Measurements from ENCODE around the gene PRG3. TPM values are rescaled to one million over a fixed set of nuclear protein-coding genes. Genes with fewer than 3 reads are reported as not detected.

Gene PRG3
- total RNA-seq, 4 donors from 2014 or later, result not detected

DNA sequence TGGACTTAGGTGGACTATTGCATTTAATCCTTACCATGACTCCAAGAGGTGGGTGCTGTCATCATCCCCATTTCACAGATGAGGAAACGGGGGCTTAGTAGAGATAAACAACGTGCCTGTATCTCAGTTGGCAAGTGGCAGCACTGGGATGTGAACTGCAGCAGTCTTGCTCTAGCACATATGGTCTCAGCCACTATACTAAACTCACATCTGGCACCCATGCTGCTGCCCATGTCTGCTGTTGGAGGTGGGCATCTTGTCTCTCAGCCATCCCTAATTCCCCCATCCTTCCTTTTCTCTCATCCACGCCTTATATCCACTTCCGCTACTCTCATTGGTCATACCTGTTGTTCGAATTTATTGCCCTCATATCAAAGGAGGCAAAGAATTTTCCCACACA lies 3.8 kb downstream of the PRG3 start:
- H3K4me1 ChIP-seq, result no peaks in the 10 kb centered on the region
- H3K4me3 ChIP-seq, result no peak overlapping the region
- no peak for TF ChIP-seq POLR2A (IDR thresholded peaks at IDR 0.05)
- TF ChIP-seq, protein P1, sequence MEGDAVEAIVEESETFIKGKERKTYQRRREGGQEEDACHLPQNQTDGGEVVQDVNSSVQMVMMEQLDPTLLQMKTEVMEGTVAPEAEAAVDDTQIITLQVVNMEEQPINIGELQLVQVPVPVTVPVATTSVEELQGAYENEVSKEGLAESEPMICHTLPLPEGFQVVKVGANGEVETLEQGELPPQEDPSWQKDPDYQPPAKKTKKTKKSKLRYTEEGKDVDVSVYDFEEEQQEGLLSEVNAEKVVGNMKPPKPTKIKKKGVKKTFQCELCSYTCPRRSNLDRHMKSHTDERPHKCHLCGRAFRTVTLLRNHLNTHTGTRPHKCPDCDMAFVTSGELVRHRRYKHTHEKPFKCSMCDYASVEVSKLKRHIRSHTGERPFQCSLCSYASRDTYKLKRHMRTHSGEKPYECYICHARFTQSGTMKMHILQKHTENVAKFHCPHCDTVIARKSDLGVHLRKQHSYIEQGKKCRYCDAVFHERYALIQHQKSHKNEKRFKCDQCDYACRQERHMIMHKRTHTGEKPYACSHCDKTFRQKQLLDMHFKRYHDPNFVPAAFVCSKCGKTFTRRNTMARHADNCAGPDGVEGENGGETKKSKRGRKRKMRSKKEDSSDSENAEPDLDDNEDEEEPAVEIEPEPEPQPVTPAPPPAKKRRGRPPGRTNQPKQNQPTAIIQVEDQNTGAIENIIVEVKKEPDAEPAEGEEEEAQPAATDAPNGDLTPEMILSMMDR (IDR thresholded peaks at IDR 0.05), result no peak
- DNase-seq, result no peak
- H3K9me3 ChIP-seq, result no peaks in the 10 kb centered on the region
- no peaks in the 10 kb centered on the region for H3K36me3 ChIP-seq
- H3K27ac ChIP-seq, result no peak overlapping the region
- intact Hi-C loops (cut with DNase I; ENCODE audit: low total_unique reads), result no loop called here
- H3K27me3 ChIP-seq, result no peaks in the 10 kb centered on the region

DNA sequence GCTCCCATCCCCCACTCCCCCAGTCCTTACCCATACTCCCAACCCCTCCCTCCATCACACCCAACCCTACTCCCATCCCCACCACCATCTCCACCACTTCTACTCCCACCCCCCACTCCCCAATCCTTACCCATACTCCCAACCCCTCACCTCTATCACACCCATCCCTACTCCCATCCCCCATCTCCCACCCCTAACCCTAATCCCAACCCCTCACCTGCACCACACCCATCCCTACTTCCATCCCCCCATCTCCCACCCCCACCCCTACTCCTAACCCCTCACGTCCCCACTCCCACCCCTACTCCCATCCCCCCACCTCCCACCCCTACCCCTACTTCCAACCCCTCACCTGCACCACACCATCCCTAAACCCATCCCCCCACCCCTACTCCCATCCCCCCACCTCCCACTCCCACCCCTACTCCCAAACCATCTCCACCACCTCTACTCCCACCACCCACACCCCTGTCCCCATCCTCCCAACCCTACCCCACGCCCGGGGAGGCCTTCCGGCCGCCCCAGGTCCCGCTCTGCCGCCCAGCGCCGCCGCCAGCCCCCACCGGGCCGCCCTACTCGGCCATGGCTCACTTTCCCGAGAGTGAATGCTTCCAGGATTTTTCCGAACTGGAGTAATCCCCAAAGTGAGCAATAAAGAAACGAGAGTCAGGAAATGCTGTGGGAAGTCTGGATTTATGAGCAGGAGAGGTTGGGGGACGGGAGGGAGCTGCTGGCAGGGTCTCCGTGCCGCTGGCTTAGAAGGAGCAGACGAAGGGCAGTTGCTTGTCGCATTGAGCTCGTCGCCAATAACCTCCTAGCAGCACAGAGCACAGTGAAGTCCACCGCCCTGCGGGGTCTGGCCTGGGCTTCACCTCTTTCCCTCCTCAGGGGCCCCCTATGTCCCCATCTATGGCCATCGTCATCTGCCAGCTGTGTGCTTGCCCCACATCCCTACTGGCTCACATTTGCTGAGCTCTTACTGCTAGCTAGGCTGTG lies 4.6 kb downstream of the PRG3 start:
- Histone ChIP-seq H3K27me3 (no peaks in the 10 kb centered on the region), H3K4me3 (no peak overlapping the region), H3K9me3 (no peaks in the 10 kb centered on the region), H3K27ac (no peak overlapping the region), H3K36me3 (no peaks in the 10 kb centered on the region), H3K4me1 (no peaks in the 10 kb centered on the region)
- DNase-seq, result no peak
- no peak for TF ChIP-seq POLR2A (IDR thresholded peaks at IDR 0.05)
- TF ChIP-seq, protein P1 (IDR thresholded peaks at IDR 0.05), result no peak
- intact Hi-C loops (cut with DNase I; ENCODE audit: low total_unique reads), result no loop called here

DNA sequence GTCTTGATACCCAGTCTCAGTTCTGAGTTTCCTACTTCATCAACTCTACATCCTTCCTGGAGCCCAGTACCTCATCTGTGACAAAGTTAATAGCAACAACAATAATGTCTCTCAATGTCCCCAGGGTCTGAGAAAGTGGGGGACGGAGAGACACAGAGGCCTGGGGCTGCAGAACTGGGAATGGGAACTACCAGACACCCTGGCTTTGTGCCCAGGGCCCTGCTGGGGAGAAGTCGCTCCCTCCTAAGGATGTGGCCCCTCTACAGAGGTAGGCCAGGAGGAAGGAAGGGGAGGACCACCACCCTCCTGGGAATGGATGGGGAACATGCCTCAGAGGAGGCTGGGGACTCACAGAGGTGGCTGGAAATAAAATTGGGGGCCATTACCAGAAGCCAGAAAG lies 5.5 kb downstream of the PRG3 start:
- Histone ChIP-seq H3K27ac (no peak overlapping the region), H3K36me3 (no peaks in the 10 kb centered on the region), H3K4me3 (no peak overlapping the region), H3K27me3 (no peaks in the 10 kb centered on the region), H3K9me3 (no peaks in the 10 kb centered on the region), H3K4me1 (no peaks in the 10 kb centered on the region)
- no peak for DNase-seq
- TF ChIP-seq, protein P1 (IDR thresholded peaks at IDR 0.05), result no peak
- no peak for TF ChIP-seq POLR2A (IDR thresholded peaks at IDR 0.05)
- intact Hi-C loops (cut with DNase I; ENCODE audit: low total_unique reads), result no loop called here

DNA sequence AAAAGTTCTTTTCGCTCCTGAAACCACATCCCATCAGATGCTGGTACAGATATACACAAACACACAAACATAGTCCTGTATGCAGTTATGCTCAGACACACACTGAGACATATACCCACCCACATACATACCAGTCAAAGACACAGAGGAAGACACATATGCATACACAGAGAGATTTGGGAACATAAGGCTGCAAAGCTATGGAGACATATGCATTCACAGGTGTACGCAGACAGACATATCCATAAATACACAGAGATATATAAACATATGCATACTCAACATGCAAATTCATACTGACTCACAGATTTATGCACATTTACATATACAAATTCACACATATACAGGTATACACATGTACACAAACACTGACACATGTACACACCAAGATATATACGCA lies 6.0 kb downstream of the PRG3 start:
- H3K27ac ChIP-seq, result no peak overlapping the region
- no peak for TF ChIP-seq POLR2A (IDR thresholded peaks at IDR 0.05)
- TF ChIP-seq, protein P1 (IDR thresholded peaks at IDR 0.05), result no peak

DNA sequence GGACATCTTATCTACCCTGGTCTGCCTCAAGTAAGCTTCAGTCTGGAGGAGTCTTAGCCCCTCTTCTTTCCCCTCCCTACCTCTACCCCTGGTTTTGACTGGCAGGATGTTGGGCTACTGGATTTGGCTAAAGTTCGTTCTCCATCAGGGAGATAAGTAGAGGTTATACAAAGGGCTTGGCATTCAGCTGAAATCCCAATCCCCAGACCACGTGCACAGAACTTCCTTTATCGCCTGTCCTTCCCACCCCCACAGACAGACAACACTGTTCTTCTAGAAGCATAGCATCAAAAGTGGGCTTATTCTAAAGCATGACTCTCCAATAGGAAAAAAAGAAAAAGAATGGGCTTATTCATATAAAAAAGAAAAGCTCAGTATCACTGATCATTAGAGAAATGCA lies 7.8 kb downstream of the PRG3 start:
- Histone ChIP-seq H3K27ac (no peak overlapping the region), H3K4me1 (no peaks in the 10 kb centered on the region), H3K36me3 (no peaks in the 10 kb centered on the region), H3K9me3 (no peaks in the 10 kb centered on the region), H3K27me3 (no peaks in the 10 kb centered on the region), H3K4me3 (no peak overlapping the region)
- TF ChIP-seq, protein P1 (IDR thresholded peaks at IDR 0.05), result no peak
- no peak for TF ChIP-seq POLR2A (IDR thresholded peaks at IDR 0.05)
- intact Hi-C loops (cut with DNase I; ENCODE audit: low total_unique reads), result no loop called here
- no peak for DNase-seq

More for the DNA sequence above, 6.0 kb downstream of the PRG3 start:
- no peak overlapping the region for H3K4me3 ChIP-seq
- no peaks in the 10 kb centered on the region for H3K36me3 ChIP-seq
- H3K4me1 ChIP-seq, result no peaks in the 10 kb centered on the region
- intact Hi-C loops (cut with DNase I; ENCODE audit: low total_unique reads), result no loop called here
- DNase-seq, result no peak
- no peaks in the 10 kb centered on the region for H3K27me3 ChIP-seq
- H3K9me3 ChIP-seq, result no peaks in the 10 kb centered on the region
